A673 (cell line): ENCODE data around the gene GPR155.

Experiments
- CTCF ChIP-seq: fragments of 300-800, 200-600 bp; sonication (generic); conservative IDR thresholded peaks from 2 replicates; pipeline ENCODE4 v1.5.1; 2017; ENCODE audit warnings: low read depth, mild to moderate bottlenecking, antibody characterized with exemption, low read length, moderate library complexity, mixed read lengths
- EZH2 ChIP-seq: fragments of 200-600 bp; sonication (generic); IDR thresholded peaks from 2 replicates; pipeline ENCODE4 v1.6.1; 2017; ENCODE audit warnings: borderline replicate concordance, low read depth, mild to moderate bottlenecking, mixed read lengths, antibody characterized with exemption, low read length; ENCODE audit not compliant: poor library complexity, severe bottlenecking

GRCh38 chr2:174477759-174478158 lies 9.1 kb downstream of the GPR155 start:
- no peak for TF ChIP-seq CTCF
- TF ChIP-seq EZH2: no peak
